Measurements from ENCODE around the gene GUCA1A. TPM values are rescaled to one million over a fixed set of nuclear protein-coding genes. Genes with fewer than 3 reads are reported as not detected.

The GUCA1A gene
- total RNA-seq, 2 experiments from 2014 or later, result not detected

DNA sequence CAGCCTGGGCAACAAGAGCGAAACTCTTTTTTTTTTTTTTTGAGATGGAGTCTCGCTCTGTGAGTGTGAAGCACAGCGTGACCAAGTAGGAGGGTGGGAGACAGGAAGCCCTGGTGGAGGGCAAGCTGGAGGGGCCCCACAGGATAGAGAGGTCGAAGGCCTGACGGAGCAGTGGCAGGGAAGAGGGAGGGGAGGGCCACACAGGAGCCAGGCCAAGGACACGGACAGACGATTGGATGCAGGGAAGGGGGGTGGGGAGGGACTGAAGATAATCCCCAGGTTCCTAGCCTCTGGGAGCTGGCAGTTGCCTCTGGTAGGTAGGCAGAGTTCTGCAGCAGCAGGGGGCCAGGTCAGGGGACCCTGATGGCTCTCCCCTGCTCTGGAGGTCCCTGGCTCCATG, 10.8 kb upstream of the GUCA1A start:
- H3K4me3 ChIP-seq (ENCODE audit: low read length), result no peak overlapping the region
- TF ChIP-seq, protein P1, sequence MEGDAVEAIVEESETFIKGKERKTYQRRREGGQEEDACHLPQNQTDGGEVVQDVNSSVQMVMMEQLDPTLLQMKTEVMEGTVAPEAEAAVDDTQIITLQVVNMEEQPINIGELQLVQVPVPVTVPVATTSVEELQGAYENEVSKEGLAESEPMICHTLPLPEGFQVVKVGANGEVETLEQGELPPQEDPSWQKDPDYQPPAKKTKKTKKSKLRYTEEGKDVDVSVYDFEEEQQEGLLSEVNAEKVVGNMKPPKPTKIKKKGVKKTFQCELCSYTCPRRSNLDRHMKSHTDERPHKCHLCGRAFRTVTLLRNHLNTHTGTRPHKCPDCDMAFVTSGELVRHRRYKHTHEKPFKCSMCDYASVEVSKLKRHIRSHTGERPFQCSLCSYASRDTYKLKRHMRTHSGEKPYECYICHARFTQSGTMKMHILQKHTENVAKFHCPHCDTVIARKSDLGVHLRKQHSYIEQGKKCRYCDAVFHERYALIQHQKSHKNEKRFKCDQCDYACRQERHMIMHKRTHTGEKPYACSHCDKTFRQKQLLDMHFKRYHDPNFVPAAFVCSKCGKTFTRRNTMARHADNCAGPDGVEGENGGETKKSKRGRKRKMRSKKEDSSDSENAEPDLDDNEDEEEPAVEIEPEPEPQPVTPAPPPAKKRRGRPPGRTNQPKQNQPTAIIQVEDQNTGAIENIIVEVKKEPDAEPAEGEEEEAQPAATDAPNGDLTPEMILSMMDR (IDR thresholded peaks at IDR 0.05), result no peak
- H3K27ac ChIP-seq (ENCODE audit: low read depth in 1 of 2, low read length in 2 of 2), result no peak overlapping the region
- peaks cover 0 to 2% of the 10 kb centered on the region in 2 experiments for H3K27me3 ChIP-seq (ENCODE audit: control insufficient read depth in 1 of 2, insufficient read depth in 2 of 2, low read length in 2 of 2)
- H3K36me3 Mint-ChIP-seq (ENCODE audit: low read depth), result no peaks in the 10 kb centered on the region
- intact Hi-C loops (cut with DNase I, micrococcal nuclease), result no loop called here
- ATAC-seq (ENCODE audit: poor library complexity) (no peak), DNase-seq (no peak)
- peaks cover 6% of the 10 kb centered on the region for H3K4me1 Mint-ChIP-seq (ENCODE audit: low read depth)
- peaks cover 6% of the 10 kb centered on the region for H3K4me1 ChIP-seq (ENCODE audit: insufficient read depth, low read length)
- ChIA-PET POLR2A (no interaction called here), CTCF (no interaction called here)
- no peaks in the 10 kb centered on the region for H3K9me3 ChIP-seq (ENCODE audit: control insufficient read depth in 1 of 2, insufficient read depth in 1 of 2, low read length in 2 of 2)
- H3K9me3 Mint-ChIP-seq, result no peaks in the 10 kb centered on the region
- H3K36me3 ChIP-seq (ENCODE audit: insufficient read depth, low read length), result no peaks in the 10 kb centered on the region
- no peak overlapping the region for H3K4me3 Mint-ChIP-seq
- H3K27ac Mint-ChIP-seq, result no peak overlapping the region
- H3K27me3 Mint-ChIP-seq, result peaks cover 6% of the 10 kb centered on the region

DNA sequence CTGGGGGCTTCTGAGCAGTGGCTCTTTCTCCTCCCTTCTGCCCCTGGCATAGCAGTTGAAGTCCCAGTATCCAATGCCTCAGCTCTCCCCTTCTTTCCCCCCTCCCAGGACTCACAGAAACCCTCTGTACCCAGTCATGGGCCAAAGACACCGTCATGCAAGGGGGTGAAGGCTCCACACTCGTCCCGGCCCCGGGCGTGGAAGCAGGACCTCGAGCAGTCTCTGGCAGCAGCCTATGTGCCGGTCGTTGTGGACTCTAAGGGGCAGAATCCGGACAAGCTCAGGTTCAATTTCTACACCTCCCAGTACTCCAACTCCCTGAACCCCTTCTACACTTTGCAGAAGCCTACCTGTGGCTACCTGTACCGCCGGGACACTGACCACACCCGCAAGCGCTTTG, 10.4 kb upstream of the GUCA1A start:
- H3K27me3 ChIP-seq (ENCODE audit: control insufficient read depth in 1 of 2, insufficient read depth in 2 of 2, low read length in 2 of 2), result peaks cover 0 to 2% of the 10 kb centered on the region in 2 experiments
- ATAC-seq (ENCODE audit: poor library complexity), result no peak
- no peak overlapping the region for H3K27ac ChIP-seq (ENCODE audit: low read depth in 1 of 2, low read length in 2 of 2)
- peaks cover 6% of the 10 kb centered on the region for H3K4me1 ChIP-seq (ENCODE audit: insufficient read depth, low read length)
- Mint-ChIP-seq H3K9me3 (no peaks in the 10 kb centered on the region), H3K27me3 (peaks cover 6% of the 10 kb centered on the region), H3K4me1 (ENCODE audit: low read depth) (peaks cover 6% of the 10 kb centered on the region), H3K4me3 (no peak overlapping the region), H3K27ac (no peak overlapping the region), H3K36me3 (ENCODE audit: low read depth) (no peaks in the 10 kb centered on the region)
- no peaks in the 10 kb centered on the region for H3K36me3 ChIP-seq (ENCODE audit: insufficient read depth, low read length)
- no peak overlapping the region for H3K4me3 ChIP-seq (ENCODE audit: low read length)
- intact Hi-C loops (cut with DNase I, micrococcal nuclease), result no loop called here
- TF ChIP-seq, protein P1 (IDR thresholded peaks at IDR 0.05), result no peak
- ChIA-PET POLR2A (no interaction called here), CTCF (no interaction called here)
- no peaks in the 10 kb centered on the region for H3K9me3 ChIP-seq (ENCODE audit: control insufficient read depth in 1 of 2, insufficient read depth in 1 of 2, low read length in 2 of 2)
- DNase-seq, result no peak

DNA sequence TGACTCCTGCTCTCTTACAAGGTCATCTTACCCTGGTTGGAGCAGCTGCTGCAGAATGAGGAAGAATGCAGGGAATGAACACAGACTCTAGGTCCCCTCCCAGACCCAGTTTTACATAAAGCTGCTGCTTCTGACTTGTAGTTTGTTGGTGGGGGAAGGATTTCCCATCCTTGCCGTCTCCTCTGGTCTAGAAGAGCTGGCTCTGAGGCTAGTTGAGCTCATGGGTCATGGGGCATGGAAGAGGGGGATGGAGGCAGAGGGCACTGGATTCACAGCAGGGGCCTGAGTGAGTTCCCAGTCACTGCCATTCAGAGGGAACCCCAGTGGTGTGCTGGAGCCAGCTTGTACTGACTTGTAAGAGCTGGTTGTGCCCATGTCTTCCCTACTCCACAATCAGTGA, 9.2 kb upstream of the GUCA1A start:
- no peaks in the 10 kb centered on the region for H3K9me3 ChIP-seq (ENCODE audit: control insufficient read depth in 1 of 2, insufficient read depth in 1 of 2, low read length in 2 of 2)
- ChIA-PET POLR2A (no interaction called here), CTCF (interaction anchor here (1.0 kb wide), 1 partner anchor 384 kb away, joined by 3 read pairs; no protein-coding TSS in a partner anchor)
- H3K36me3 Mint-ChIP-seq (ENCODE audit: low read depth), result no peaks in the 10 kb centered on the region
- no peak overlapping the region for H3K27ac Mint-ChIP-seq
- peaks cover 0 to 2% of the 10 kb centered on the region in 2 experiments for H3K27me3 ChIP-seq (ENCODE audit: control insufficient read depth in 1 of 2, insufficient read depth in 2 of 2, low read length in 2 of 2)
- H3K4me1 ChIP-seq (ENCODE audit: insufficient read depth, low read length), result peaks cover 6% of the 10 kb centered on the region
- peaks cover 6% of the 10 kb centered on the region for H3K27me3 Mint-ChIP-seq
- no peak overlapping the region for H3K27ac ChIP-seq (ENCODE audit: low read depth in 1 of 2, low read length in 2 of 2)
- no peak for DNase-seq
- no peak overlapping the region for H3K4me3 Mint-ChIP-seq
- no peaks in the 10 kb centered on the region for H3K9me3 Mint-ChIP-seq
- no peak for ATAC-seq (ENCODE audit: poor library complexity)
- H3K4me1 Mint-ChIP-seq (ENCODE audit: low read depth), result peaks cover 6% of the 10 kb centered on the region
- TF ChIP-seq, protein P1 (IDR thresholded peaks at IDR 0.05), result no peak
- no peaks in the 10 kb centered on the region for H3K36me3 ChIP-seq (ENCODE audit: insufficient read depth, low read length)
- intact Hi-C loops (cut with DNase I, micrococcal nuclease), result no loop called here
- no peak overlapping the region for H3K4me3 ChIP-seq (ENCODE audit: low read length)

Measured in CD4-positive, alpha-beta T cell (primary cell).